Stimulated activated CD8-positive, alpha-beta memory T cell treated with anti-CD3 and anti-CD28 coated beads, Interleukin-15, amount 100 ng/mL, for 4 hours (primary cell): ENCODE data around the gene HOXA1.
"Not testable (repeated sequence)": the region's sequence is repeated elsewhere in the genome, so short reads cannot be mapped to it uniquely, and the experiment has no call there.

Experiments used
- DNase-seq, 2 donors: peaks; one replicate each; pipeline ENCODE4 v3.0.0-alpha.2; 2020; ENCODE audit warnings: low read depth in 2 of 2

HOXA1 gene

GRCh38 chr7:27046854-27047549, 48.8 kb downstream of the HOXA1 start:
- DNase-seq = no peak

GRCh38 chr7:27045972-27046371, 49.8 kb downstream of the HOXA1 start:
- not testable (repeated sequence) for DNase-seq

GRCh38 chr7:27045066-27045465, 50.7 kb downstream of the HOXA1 start:
- not testable (repeated sequence) for DNase-seq
